GM21367 (cell line): Measurements from ENCODE around the gene PTPRQ.
"Not testable (repeated sequence)": the region's sequence is repeated elsewhere in the genome, so short reads cannot be mapped to it uniquely, and the experiment has no call there.

Experiments
- ATAC-seq: cut with Tn5 transposase; IDR thresholded peaks from one replicate; pipeline ENCODE4 v1.9.1; 2021; ENCODE audit not compliant: unreplicated experiment

Gene PTPRQ

GRCh38 chr12:80634903-80635302 lies 190.9 kb downstream of the PTPRQ start:
- no peak for ATAC-seq

- no peak for ATAC-seq
Measured at GRCh38 chr12:80636832-80637231, 192.8 kb downstream of the PTPRQ start.

GRCh38 chr12:80641936-80642335 lies 197.9 kb downstream of the PTPRQ start:
- ATAC-seq = no peak

- no peak for ATAC-seq
Measured at GRCh38 chr12:80643961-80644360, 199.9 kb downstream of the PTPRQ start.

GRCh38 chr12:80648881-80649280 lies 204.8 kb downstream of the PTPRQ start:
- ATAC-seq = no peak

GRCh38 chr12:80655751-80656150 lies 211.7 kb downstream of the PTPRQ start:
- ATAC-seq = no peak

- ATAC-seq = no peak
Measured at GRCh38 chr12:80659512-80660063, 215.6 kb downstream of the PTPRQ start.

- ATAC-seq = no peak
Measured at GRCh38 chr12:80662586-80662985, 218.6 kb downstream of the PTPRQ start.

- ATAC-seq = no peak
Measured at GRCh38 chr12:80670214-80670613, 226.2 kb downstream of the PTPRQ start.

GRCh38 chr12:80676042-80676636 lies 232.1 kb downstream of the PTPRQ start:
- ATAC-seq = not testable (repeated sequence)

GRCh38 chr12:80676856-80677255 lies 232.8 kb downstream of the PTPRQ start:
- ATAC-seq = no peak

GRCh38 chr12:80677994-80678393 lies 234.0 kb downstream of the PTPRQ start:
- no peak for ATAC-seq

- no peak for ATAC-seq
Measured at GRCh38 chr12:80679346-80680131, 235.5 kb downstream of the PTPRQ start.

- ATAC-seq = peak; percentile 67
Measured at GRCh38 chr12:80681287-80681686, 237.3 kb downstream of the PTPRQ start.

GRCh38 chr12:80681786-80682185 lies 237.8 kb downstream of the PTPRQ start:
- no peak for ATAC-seq

- ATAC-seq = no peak
Measured at GRCh38 chr12:80684077-80684495, 240.1 kb downstream of the PTPRQ start.

GRCh38 chr12:80690090-80690489 lies 246.1 kb downstream of the PTPRQ start:
- ATAC-seq = no peak

- ATAC-seq = no peak
Measured at GRCh38 chr12:80690513-80690912, 246.5 kb downstream of the PTPRQ start.

GRCh38 chr12:80692114-80692513 lies 248.1 kb downstream of the PTPRQ start:
- peak; percentile 73 for ATAC-seq

- no peak for ATAC-seq
Measured at GRCh38 chr12:80697270-80697887, 253.3 kb downstream of the PTPRQ start.

- no peak for ATAC-seq
Measured at GRCh38 chr12:80698256-80698655, 254.2 kb downstream of the PTPRQ start.
